Ishikawa (cell line): ENCODE measurements around the gene SCAF8.

Experiments used
- CEBPB ChIP-seq: IDR thresholded peaks from 2 replicates; pipeline ENCODE4 v1.6.1; 2012
- CREB1 ChIP-seq: IDR thresholded peaks from 2 replicates; pipeline ENCODE4 v1.6.1; 2012; ENCODE audit warnings: low read depth
- EGR1 ChIP-seq: IDR thresholded peaks from 2 replicates; pipeline ENCODE4 v1.6.1; 2012
- EP300 ChIP-seq: IDR thresholded peaks from 2 replicates; pipeline ENCODE4 v1.6.1; 2012; ENCODE audit warnings: borderline replicate concordance
- FOXM1 ChIP-seq: IDR thresholded peaks from 2 replicates; pipeline ENCODE4 v1.6.1; 2012; ENCODE audit warnings: low read depth, borderline replicate concordance
- MAX ChIP-seq: IDR thresholded peaks from 2 replicates; pipeline ENCODE4 v1.6.1; 2012
- NFIC ChIP-seq: IDR thresholded peaks from 2 replicates; pipeline ENCODE4 v1.6.1; 2012
- RAD21 ChIP-seq: IDR thresholded peaks from 2 replicates; pipeline ENCODE4 v1.6.1; 2012; ENCODE audit warnings: low read depth
- REST ChIP-seq: IDR thresholded peaks from 2 replicates; pipeline ENCODE4 v1.6.1; 2012; ENCODE audit warnings: low read depth, mild to moderate bottlenecking
- TAF1 ChIP-seq: IDR thresholded peaks from 2 replicates; pipeline ENCODE4 v1.6.1; 2012; ENCODE audit warnings: low read depth, mild to moderate bottlenecking
- TCF12 ChIP-seq: IDR thresholded peaks from 2 replicates; pipeline ENCODE4 v1.6.1; 2012; ENCODE audit warnings: low read depth
- TEAD4 ChIP-seq: IDR thresholded peaks from 2 replicates; pipeline ENCODE4 v1.6.1; 2012
- USF1 ChIP-seq: IDR thresholded peaks from 2 replicates; pipeline ENCODE4 v1.6.1; 2012
- YY1 ChIP-seq: IDR thresholded peaks from 2 replicates; pipeline ENCODE4 v1.6.1; 2012; ENCODE audit warnings: low read depth
- ZBTB7A ChIP-seq: IDR thresholded peaks from 2 replicates; pipeline ENCODE4 v1.6.1; 2012; ENCODE audit warnings: low read depth

Gene SCAF8

GRCh38 chr6:154815938-154816820 is 83.0 kb downstream of the SCAF8 start:
- TF ChIP-seq USF1 (no peak), MAX (no peak), TAF1 (no peak), CEBPB (no peak), CREB1 (no peak), TEAD4 (no peak), NFIC (no peak), YY1 (no peak), RAD21 (no peak), FOXM1 (no peak), EGR1 (no peak), EP300 (no peak), REST (no peak), ZBTB7A (no peak), TCF12 (no peak)

- TF ChIP-seq CREB1, result no peak
- TF ChIP-seq EP300, result no peak
- TF ChIP-seq TAF1, result no peak
- no peak for TF ChIP-seq USF1
- no peak for TF ChIP-seq FOXM1
- no peak for TF ChIP-seq REST
- no peak for TF ChIP-seq TEAD4
- TF ChIP-seq NFIC, result no peak
- TF ChIP-seq TCF12, result no peak
- no peak for TF ChIP-seq YY1
- TF ChIP-seq MAX, result no peak
- no peak for TF ChIP-seq RAD21
- no peak for TF ChIP-seq EGR1
Measured at GRCh38 chr6:154821099-154821498, 87.9 kb downstream of the SCAF8 start.

- no peak for TF ChIP-seq RAD21
- no peak for TF ChIP-seq NFIC
- no peak for TF ChIP-seq TEAD4
- no peak for TF ChIP-seq CREB1
- no peak for TF ChIP-seq USF1
- no peak for TF ChIP-seq TAF1
- TF ChIP-seq FOXM1, result no peak
- no peak for TF ChIP-seq MAX
- no peak for TF ChIP-seq TCF12
- no peak for TF ChIP-seq ZBTB7A
- no peak for TF ChIP-seq CEBPB
- no peak for TF ChIP-seq EGR1
- TF ChIP-seq REST, result no peak
- no peak for TF ChIP-seq EP300
- TF ChIP-seq YY1, result no peak
Measured at GRCh38 chr6:154821638-154822037, 88.4 kb downstream of the SCAF8 start.
